ENCODE data around the gene SERINC5.
A peak's percentile ranks its signal among the peaks of the same experiment; 100 is the strongest.
"Not testable (repeated sequence)": the region's sequence is repeated elsewhere in the genome, so short reads cannot be mapped to it uniquely, and the experiment has no call there.

Gene SERINC5

GRCh38 chr5:80255811-80256712, at the start of gene SERINC5:
TSS of gene SERINC5 (minus strand) at chr5:80256048. CDS start at chr5:80255922, 126 bp downstream.
- DNase-seq (ENCODE audit: low read depth), result peak; percentile 67

- DNase-seq (ENCODE audit: low read depth), result no peak
Observed at GRCh38 chr5:80302636-80303035, 46.8 kb upstream of the SERINC5 start.

GRCh38 chr5:80301342-80301741, 45.5 kb upstream of the SERINC5 start:
- DNase-seq (ENCODE audit: low read depth), result not testable (repeated sequence)

- not testable (repeated sequence) for DNase-seq (ENCODE audit: low read depth)
Observed at GRCh38 chr5:80300796-80301195, 44.9 kb upstream of the SERINC5 start.

DNA sequence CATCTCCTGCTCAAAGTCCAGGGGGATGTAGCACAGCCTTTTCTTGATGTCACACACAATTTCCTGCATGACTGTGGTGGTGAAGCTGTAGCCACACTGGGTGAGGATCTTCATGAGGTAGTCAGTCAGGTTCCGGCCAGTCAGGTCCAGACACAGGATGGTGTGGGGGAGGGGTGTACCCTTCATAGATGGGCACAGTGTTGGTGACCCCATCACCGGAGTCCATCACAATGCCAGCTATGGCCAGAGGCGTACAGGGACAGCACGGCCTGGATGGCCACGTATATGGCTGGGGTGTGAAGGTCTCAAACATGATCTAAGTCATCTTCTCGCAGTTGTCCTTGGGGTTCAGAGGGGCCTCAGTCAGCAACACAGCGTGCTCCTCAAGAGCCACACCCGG, 44.3 kb upstream of the SERINC5 start:
- DNase-seq (ENCODE audit: low read depth), result no peak

DNA sequence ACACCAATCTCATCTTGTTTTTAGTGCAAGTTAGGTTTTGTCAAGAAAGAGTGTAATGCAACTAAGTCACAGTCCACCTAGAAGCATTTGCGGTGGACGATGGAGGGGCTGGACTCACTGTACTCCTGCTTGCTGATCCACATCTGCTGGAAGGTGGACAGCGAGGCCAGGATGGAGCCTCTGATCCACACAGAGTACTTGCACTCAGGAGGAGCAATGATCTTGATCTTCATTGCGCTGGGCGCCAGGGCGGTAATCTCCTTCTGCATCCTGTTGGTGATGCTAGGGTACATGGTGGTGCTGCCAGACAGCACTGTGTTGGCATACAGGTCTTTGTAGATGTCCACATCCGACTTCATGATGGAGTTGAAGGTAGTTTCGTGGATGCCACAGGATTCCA, 43.8 kb upstream of the SERINC5 start:
- DNase-seq (ENCODE audit: low read depth), result no peak

GRCh38 chr5:80296121-80296520, 40.3 kb upstream of the SERINC5 start:
- DNase-seq (ENCODE audit: low read depth), result no peak

GRCh38 chr5:80291761-80292160, 35.9 kb upstream of the SERINC5 start:
- no peak for DNase-seq (ENCODE audit: low read depth)

DNA sequence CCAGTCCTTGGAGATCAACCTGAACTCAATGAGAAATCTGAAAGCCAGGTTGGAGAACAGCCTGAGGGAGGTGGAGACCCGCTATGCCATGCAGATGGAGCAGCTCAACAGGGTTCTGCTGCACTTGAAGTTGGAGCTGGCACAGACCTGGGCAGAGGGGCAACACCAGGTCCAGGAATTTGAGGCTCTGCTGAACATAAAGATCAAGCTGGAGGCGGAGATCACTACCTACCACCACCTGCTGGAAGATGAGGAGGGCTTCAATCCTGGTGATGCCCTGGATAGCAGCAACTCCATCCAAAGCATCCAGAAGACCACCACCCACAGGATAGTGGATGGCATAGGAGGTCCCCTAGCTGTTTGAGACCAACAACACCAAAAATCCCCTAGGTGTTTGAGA, 33.5 kb upstream of the SERINC5 start:
- DNase-seq (ENCODE audit: low read depth), result no peak

- DNase-seq (ENCODE audit: low read depth), result no peak
Observed at GRCh38 chr5:80288177-80288576, 32.3 kb upstream of the SERINC5 start.

GRCh38 chr5:80284720-80285119, 28.9 kb upstream of the SERINC5 start:
- DNase-seq (ENCODE audit: low read depth), result no peak

DNA sequence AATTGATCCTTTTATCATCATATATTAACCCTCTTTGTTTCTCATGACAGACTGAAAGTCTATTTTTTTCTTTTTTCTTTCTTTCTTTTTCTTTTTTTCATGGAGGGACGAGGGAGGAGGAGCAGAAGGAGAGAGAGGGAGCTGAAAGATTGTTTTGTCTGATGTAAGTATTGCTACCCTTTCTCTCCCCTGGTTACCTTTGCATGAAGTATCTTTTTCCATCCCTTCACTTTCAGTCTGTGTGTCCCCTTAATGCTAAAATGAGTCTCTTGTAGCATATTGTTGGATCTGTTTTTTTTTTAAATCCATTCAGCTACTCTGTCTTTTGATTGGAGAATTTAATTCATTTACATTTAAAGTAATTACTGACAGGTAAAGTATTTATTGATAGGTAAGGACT, 27.5 kb upstream of the SERINC5 start:
- DNase-seq (ENCODE audit: low read depth), result no peak

GRCh38 chr5:80282054-80282453, 26.2 kb upstream of the SERINC5 start:
- DNase-seq (ENCODE audit: low read depth), result no peak

DNA sequence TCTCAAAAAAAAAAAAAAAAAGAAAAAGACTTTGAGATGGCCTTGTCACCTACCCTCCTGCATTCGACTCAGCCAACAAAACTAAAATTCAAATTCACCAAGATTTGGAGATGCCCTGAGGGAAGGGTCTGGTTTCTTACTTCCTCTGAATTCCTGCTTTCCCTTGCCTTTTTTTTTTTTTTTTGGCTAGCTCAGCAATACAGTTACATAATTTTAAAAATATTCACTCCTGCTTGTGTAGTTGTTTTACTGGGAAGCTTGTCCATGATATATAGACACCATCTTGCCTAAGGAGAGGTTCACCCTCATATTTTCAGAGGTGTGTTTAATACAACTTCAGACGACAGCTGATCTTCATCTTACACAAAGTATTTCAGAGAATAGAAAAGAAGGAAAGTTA, 21.3 kb upstream of the SERINC5 start:
- DNase-seq (ENCODE audit: low read depth), result no peak

DNA sequence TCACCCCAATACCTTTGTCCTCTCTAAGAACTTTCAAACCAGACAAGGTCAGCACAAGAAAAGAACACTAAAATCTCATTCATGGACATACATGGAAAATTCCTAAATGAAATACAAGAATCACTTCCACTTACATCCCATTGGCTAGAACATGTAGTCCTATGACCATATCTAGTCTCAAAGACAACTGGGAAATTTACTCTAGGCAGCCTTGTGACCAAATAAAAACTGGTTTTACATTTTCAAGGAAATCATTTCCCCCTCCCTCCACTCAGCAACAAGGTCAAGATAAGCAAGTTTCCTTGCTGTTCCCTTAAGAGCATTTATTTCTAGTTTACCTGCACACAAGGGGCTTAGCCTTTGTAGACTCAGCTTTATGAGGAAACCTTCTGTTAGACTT, 20.3 kb upstream of the SERINC5 start:
- no peak for DNase-seq (ENCODE audit: low read depth)

GRCh38 chr5:80275347-80275746, 19.5 kb upstream of the SERINC5 start:
- no peak for DNase-seq (ENCODE audit: low read depth)

- DNase-seq (ENCODE audit: low read depth), result not testable (repeated sequence)
Observed at GRCh38 chr5:80270543-80270942, 14.7 kb upstream of the SERINC5 start.

GRCh38 chr5:80269991-80270438, 14.2 kb upstream of the SERINC5 start:
- no peak for DNase-seq (ENCODE audit: low read depth)

- no peak for DNase-seq (ENCODE audit: low read depth)
Observed at GRCh38 chr5:80268916-80269315, 13.1 kb upstream of the SERINC5 start.

DNA sequence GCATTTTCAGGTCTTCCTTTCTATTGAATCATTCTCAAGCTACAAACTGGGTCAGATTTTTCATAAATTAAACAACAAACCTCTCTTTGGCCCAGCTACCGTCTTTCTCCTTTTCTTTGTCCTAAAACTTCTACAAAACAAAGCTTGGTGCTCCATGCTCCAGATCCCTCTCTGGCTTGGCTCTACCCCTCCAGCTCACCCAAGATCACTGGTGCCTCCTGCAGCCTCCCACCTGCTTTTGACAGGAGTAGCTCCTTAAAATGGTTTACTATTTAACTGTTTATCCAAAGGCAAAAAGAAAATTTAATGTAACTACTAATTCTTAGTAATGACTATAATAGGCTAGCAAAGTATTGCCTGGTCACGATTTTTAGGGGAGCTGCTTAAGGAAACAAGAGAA, 10.7 kb upstream of the SERINC5 start:
- DNase-seq (ENCODE audit: low read depth), result no peak

GRCh38 chr5:80260461-80260860, 4.6 kb upstream of the SERINC5 start:
- DNase-seq (ENCODE audit: low read depth), result no peak

DNA sequence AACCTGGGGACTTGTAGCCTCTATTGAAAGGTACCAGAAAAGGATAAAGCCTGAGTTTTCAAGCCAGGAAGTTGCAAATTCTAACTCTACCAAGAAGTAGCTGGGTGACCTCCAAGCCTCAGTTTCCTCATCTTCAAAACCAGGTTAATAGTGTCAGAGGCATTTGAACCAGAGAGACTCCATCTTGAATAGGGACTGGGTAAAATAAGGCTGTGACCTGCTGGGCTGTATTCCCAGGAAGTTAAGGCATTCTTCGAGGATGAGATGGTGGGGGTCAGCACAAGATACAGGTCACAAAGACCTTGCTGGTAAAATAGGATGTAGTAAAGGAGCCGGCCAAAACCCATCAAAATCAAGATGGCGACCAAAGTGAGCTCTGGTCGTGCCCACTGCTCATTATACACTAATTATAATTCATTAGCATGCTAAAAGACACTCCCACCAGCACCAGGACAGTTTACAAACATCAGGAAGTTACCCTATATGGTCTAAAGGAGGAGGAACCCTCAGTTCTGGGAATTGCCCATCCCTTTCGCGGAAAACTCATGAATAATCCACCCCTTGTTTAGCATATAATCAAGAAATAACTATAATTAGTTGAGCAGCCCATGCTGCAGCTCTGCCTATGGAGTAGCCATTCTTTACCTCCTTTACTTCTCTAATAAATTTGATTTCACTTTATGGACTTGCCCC, 3.8 kb upstream of the SERINC5 start:
- DNase-seq (ENCODE audit: low read depth), result no peak

GRCh38 chr5:80255431-80255810, 427 bp downstream of the SERINC5 start:
- DNase-seq (ENCODE audit: low read depth), result no peak
